GM23338 (cell line): Measurements from ENCODE around the gene ERVK3-1. TPM values are rescaled to one million over a fixed set of nuclear protein-coding genes. Genes with fewer than 3 reads are reported as not detected.

ENCODE experiments used
- ATAC-seq: fragments of 200-7000 bp; cut with Tn5 transposase; 3 replicates; pipeline ENCODE4 v1.9.1; 2020
- DNase-seq: peaks from one replicate; pipeline ENCODE4 v3.0.0-alpha.2; 2015; ENCODE audit warnings: low spot score
- H2AFZ ChIP-seq: fragments of 200-600 bp; sonication (generic); 2 replicates; pipeline ENCODE4 v1.8.0; 2016; ENCODE audit warnings: antibody characterized with exemption, mild to moderate bottlenecking, moderate library complexity
- H3F3A ChIP-seq: fragments of 200-600 bp; sonication (generic); replicated peaks from 2 replicates; pipeline ENCODE4 v1.8.0; 2017; ENCODE audit warnings: antibody characterized with exemption, mixed run types, low read depth
- H3K27ac ChIP-seq: fragments of 200-600 bp; sonication (generic); 2 replicates; pipeline ENCODE4 v1.6.1; 2016; ENCODE audit warnings: low read depth
- H3K27me3 ChIP-seq: fragments of 200-600 bp; sonication (generic); 2 replicates; pipeline ENCODE4 v1.8.0; 2016; ENCODE audit warnings: mild to moderate bottlenecking, mixed run types, moderate library complexity; ENCODE audit not compliant: insufficient read depth
- H3K36me3 ChIP-seq: fragments of 200-600 bp; sonication (generic); 2 replicates; pipeline ENCODE4 v1.8.0; 2016; ENCODE audit warnings: mild to moderate bottlenecking; ENCODE audit not compliant: insufficient read depth
- H3K4me1 ChIP-seq: fragments of 200-600 bp; sonication (generic); 2 replicates; pipeline ENCODE4 v1.8.0; 2016; ENCODE audit warnings: mild to moderate bottlenecking, moderate library complexity; ENCODE audit not compliant: insufficient read depth
- H3K4me2 ChIP-seq: fragments of 200-600 bp; sonication (generic); 2 replicates; pipeline ENCODE4 v1.7.1; 2017; ENCODE audit warnings: mixed run types
- H3K4me3 ChIP-seq: fragments of 200-600 bp; sonication (generic); 2 replicates; pipeline ENCODE4 v1.6.1; 2016; ENCODE audit warnings: mixed run types
- H3K79me2 ChIP-seq: fragments of 200-600 bp; sonication (generic); replicated peaks from 2 replicates; pipeline ENCODE4 v1.8.0; 2017; ENCODE audit warnings: mild to moderate bottlenecking; ENCODE audit not compliant: insufficient read depth
- H3K9me2 ChIP-seq: fragments of 200-600 bp; sonication (generic); 2 replicates; pipeline ENCODE4 v1.8.0; 2017; ENCODE audit not compliant: insufficient read depth
- H4K20me1 ChIP-seq: fragments of 200-600 bp; sonication (generic); replicated peaks from 2 replicates; pipeline ENCODE4 v1.8.0; 2017; ENCODE audit warnings: mild to moderate bottlenecking; ENCODE audit not compliant: insufficient read depth
- H3K27ac Mint-ChIP-seq: 2 replicates; pipeline ENCODE4 v1.8.0; 2020; ENCODE audit warnings: inconsistent platforms, mild to moderate bottlenecking, moderate library complexity, mixed read lengths
- H3K27me3 Mint-ChIP-seq: 3 replicates; pipeline ENCODE4 v1.8.0; 2022; ENCODE audit warnings: low read depth, mild to moderate bottlenecking, moderate library complexity, mixed read lengths, inconsistent platforms; ENCODE audit not compliant: insufficient read depth, poor library complexity
- H3K36me3 Mint-ChIP-seq: 3 replicates; pipeline ENCODE4 v1.8.0; 2021; ENCODE audit warnings: low read depth, mild to moderate bottlenecking, inconsistent platforms, moderate library complexity, mixed read lengths
- H3K4me1 Mint-ChIP-seq: 3 replicates; pipeline ENCODE4 v1.8.0; 2020; ENCODE audit warnings: mild to moderate bottlenecking, inconsistent platforms, mixed read lengths
- H3K4me3 Mint-ChIP-seq: 3 replicates; pipeline ENCODE4 v1.8.0; 2021; ENCODE audit warnings: moderate library complexity, mild to moderate bottlenecking, inconsistent platforms, mixed read lengths
- H3K9me3 Mint-ChIP-seq: 3 replicates; pipeline ENCODE4 v1.8.0; 2020; ENCODE audit warnings: moderate library complexity, mild to moderate bottlenecking, inconsistent platforms, mixed read lengths
- ETS1 ChIP-seq: IDR thresholded peaks from 2 replicates; pipeline ENCODE4 v1.6.1; 2016; ENCODE audit warnings: antibody characterized with exemption
- JUNB ChIP-seq: IDR thresholded peaks from one replicate; pipeline ENCODE4 v1.6.1; 2016; ENCODE audit warnings: antibody characterized with exemption; ENCODE audit not compliant: unreplicated experiment
- NANOG ChIP-seq: IDR thresholded peaks from 2 replicates; pipeline ENCODE4 v1.6.1; 2016; ENCODE audit warnings: antibody characterized with exemption, borderline replicate concordance
- POLR2AphosphoS5 ChIP-seq: IDR thresholded peaks from 2 replicates; pipeline ENCODE4 v1.6.1; 2016; ENCODE audit warnings: antibody characterized with exemption, low read depth
- STAT1 ChIP-seq: IDR thresholded peaks from one replicate; pipeline ENCODE4 v1.6.1; 2016; ENCODE audit warnings: antibody characterized with exemption; ENCODE audit not compliant: unreplicated experiment
- polyA plus RNA-seq: library from polyadenylated mRNA; unstranded; fragments of >200 nt; fragmentation: Nextera tagmentation; extraction: Ambion mirVana; gene quantifications from 2 replicates; pipeline ENCODE4 v1.2.1, GENCODE V29; 2016
- total RNA-seq: library from RNA; depleted of rRNA; stranded (reverse); fragments of >200 nt; shearing (Covaris generic); gene quantifications from 2 replicates; pipeline ENCODE4 v1.2.3, GENCODE V29; 2014
- TF ChIP-seq, protein P1 (sequence below): fragments of 250-450 bp; sonication (Bioruptor Pico); IDR thresholded peaks from 2 replicates; pipeline ENCODE4 v1.5.0; 2020; ENCODE audit warnings: mild to moderate bottlenecking, moderate library complexity
- TF ChIP-seq, protein P2 (sequence below): IDR thresholded peaks from one replicate; pipeline ENCODE4 v1.6.1; 2018; ENCODE audit warnings: antibody characterized with exemption; ENCODE audit not compliant: unreplicated experiment

Gene ERVK3-1
- total and polyA plus RNA-seq, 2 experiments from 2014 or later, result 34.4 to 66.2 TPM

- no peaks in the 10 kb centered on the region; the same call in 1 of the 2 replicates for H3K4me1 ChIP-seq
- peaks cover 10% of the 10 kb centered on the region for H3F3A ChIP-seq
- TF ChIP-seq POLR2AphosphoS5 (no peak), NANOG (no peak), STAT1 (no peak)
- TF ChIP-seq, protein P1, sequence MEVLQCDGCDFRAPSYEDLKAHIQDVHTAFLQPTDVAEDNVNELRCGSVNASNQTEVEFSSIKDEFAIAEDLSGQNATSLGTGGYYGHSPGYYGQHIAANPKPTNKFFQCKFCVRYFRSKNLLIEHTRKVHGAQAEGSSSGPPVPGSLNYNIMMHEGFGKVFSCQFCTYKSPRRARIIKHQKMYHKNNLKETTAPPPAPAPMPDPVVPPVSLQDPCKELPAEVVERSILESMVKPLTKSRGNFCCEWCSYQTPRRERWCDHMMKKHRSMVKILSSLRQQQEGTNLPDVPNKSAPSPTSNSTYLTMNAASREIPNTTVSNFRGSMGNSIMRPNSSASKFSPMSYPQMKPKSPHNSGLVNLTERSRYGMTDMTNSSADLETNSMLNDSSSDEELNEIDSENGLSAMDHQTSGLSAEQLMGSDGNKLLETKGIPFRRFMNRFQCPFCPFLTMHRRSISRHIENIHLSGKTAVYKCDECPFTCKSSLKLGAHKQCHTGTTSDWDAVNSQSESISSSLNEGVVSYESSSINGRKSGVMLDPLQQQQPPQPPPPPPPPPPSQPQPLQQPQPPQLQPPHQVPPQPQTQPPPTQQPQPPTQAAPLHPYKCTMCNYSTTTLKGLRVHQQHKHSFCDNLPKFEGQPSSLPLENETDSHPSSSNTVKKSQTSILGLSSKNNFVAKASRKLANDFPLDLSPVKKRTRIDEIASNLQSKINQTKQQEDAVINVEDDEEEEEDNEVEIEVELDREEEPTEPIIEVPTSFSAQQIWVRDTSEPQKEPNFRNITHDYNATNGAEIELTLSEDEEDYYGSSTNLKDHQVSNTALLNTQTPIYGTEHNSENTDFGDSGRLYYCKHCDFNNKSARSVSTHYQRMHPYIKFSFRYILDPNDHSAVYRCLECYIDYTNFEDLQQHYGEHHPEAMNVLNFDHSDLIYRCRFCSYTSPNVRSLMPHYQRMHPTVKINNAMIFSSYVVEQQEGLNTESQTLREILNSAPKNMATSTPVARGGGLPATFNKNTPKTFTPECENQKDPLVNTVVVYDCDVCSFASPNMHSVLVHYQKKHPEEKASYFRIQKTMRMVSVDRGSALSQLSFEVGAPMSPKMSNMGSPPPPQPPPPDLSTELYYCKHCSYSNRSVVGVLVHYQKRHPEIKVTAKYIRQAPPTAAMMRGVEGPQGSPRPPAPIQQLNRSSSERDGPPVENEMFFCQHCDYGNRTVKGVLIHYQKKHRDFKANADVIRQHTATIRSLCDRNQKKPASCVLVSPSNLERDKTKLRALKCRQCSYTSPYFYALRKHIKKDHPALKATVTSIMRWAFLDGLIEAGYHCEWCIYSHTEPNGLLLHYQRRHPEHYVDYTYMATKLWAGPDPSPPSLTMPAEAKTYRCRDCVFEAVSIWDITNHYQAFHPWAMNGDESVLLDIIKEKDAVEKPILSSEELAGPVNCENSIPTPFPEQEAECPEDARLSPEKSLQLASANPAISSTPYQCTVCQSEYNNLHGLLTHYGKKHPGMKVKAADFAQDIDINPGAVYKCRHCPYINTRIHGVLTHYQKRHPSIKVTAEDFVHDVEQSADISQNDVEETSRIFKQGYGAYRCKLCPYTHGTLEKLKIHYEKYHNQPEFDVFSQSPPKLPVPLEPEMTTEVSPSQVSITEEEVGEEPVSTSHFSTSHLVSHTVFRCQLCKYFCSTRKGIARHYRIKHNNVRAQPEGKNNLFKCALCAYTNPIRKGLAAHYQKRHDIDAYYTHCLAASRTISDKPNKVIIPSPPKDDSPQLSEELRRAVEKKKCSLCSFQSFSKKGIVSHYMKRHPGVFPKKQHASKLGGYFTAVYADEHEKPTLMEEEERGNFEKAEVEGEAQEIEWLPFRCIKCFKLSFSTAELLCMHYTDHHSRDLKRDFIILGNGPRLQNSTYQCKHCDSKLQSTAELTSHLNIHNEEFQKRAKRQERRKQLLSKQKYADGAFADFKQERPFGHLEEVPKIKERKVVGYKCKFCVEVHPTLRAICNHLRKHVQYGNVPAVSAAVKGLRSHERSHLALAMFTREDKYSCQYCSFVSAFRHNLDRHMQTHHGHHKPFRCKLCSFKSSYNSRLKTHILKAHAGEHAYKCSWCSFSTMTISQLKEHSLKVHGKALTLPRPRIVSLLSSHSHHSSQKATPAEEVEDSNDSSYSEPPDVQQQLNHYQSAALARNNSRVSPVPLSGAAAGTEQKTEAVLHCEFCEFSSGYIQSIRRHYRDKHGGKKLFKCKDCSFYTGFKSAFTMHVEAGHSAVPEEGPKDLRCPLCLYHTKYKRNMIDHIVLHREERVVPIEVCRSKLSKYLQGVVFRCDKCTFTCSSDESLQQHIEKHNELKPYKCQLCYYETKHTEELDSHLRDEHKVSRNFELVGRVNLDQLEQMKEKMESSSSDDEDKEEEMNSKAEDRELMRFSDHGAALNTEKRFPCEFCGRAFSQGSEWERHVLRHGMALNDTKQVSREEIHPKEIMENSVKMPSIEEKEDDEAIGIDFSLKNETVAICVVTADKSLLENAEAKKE (CRISPR knock-in tag), result no peak
- no peak overlapping the region for H3K4me3 Mint-ChIP-seq
- H4K20me1 ChIP-seq, result no peaks in the 10 kb centered on the region; the same call in 1 of the 2 replicates
- no peaks in the 10 kb centered on the region; the same call in 2 of the 3 replicates for H3K36me3 Mint-ChIP-seq
- no peak overlapping the region for H3K27ac Mint-ChIP-seq
- no peaks in the 10 kb centered on the region for H3K79me2 ChIP-seq
- ATAC-seq, result no peak
- no peak overlapping the region for H3K4me3 ChIP-seq
- peaks cover 12% of the 10 kb centered on the region for H3K27me3 Mint-ChIP-seq
- H3K4me1 Mint-ChIP-seq, result peaks cover 3% of the 10 kb centered on the region; the same call in 2 of the 3 replicates
- peaks cover 49% of the 10 kb centered on the region for H3K27me3 ChIP-seq
- no peaks in the 10 kb centered on the region for H3K36me3 ChIP-seq
- H3K4me2 ChIP-seq, result no peak overlapping the region
- H3K9me3 Mint-ChIP-seq, result no peaks in the 10 kb centered on the region
- H2AFZ ChIP-seq, result no peak overlapping the region
- no peaks in the 10 kb centered on the region for H3K9me2 ChIP-seq
- no peak for DNase-seq
- H3K27ac ChIP-seq, result no peak overlapping the region
Measured at GRCh38 chr19:58351558-58351878, 46.3 kb downstream of the ERVK3-1 start.

DNA sequence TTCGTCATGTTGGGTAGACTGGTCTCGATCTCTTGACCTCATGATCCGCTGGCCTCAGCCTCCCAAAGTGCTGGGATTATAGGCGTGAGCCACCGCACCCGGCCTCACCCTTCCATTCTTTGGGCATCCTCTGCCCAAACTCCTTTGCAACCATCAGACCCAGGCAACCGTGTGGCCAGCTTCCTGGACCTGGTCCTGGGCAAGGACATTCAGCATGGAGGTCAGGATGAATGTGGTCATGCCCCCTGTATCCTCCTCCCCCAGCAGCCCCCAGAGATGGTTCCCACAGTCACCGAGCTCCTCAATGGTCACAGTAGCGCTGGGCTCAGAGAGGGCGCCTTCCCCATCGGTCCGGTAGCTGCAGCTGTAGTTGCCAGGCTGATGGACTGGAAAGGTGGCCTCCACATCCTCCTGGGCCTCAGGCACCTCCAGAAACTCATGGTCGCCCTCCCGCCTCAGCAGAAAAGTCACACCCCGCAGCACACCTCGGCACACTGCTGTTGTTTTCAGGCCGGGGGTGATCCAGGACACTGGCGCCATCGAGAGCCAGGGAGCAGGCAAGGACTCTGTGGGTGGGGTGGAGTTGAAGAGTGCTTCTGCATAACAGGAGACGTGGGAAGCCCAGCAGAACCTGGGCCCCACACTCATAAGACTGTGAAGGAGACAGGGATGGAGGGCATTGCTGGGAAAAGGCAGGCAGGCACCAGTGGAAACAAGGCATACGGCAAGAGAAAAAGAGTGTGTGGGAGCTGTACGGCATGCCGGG lies 47.0 kb downstream of the ERVK3-1 start:
- no peaks in the 10 kb centered on the region for H3K79me2 ChIP-seq
- no peaks in the 10 kb centered on the region for H3K36me3 ChIP-seq
- no peak overlapping the region for H3K27ac ChIP-seq
- Mint-ChIP-seq H3K4me3 (no peak overlapping the region; the same call in 2 of the 3 replicates), H3K27ac (no peak overlapping the region), H3K4me1 (peaks cover 3% of the 10 kb centered on the region; the same call in 2 of the 3 replicates), H3K9me3 (no peaks in the 10 kb centered on the region), H3K36me3 (no peaks in the 10 kb centered on the region; the same call in 2 of the 3 replicates), H3K27me3 (peaks cover 9% of the 10 kb centered on the region)
- DNase-seq (no peak), ATAC-seq (no peak)
- H2AFZ ChIP-seq, result no peak overlapping the region
- no peak overlapping the region for H3K4me2 ChIP-seq
- no peaks in the 10 kb centered on the region; the same call in 1 of the 2 replicates for H3K4me1 ChIP-seq
- H3K27me3 ChIP-seq, result peaks cover 48% of the 10 kb centered on the region
- no peak overlapping the region for H3K4me3 ChIP-seq
- H3K9me2 ChIP-seq, result no peaks in the 10 kb centered on the region
- peaks cover 10% of the 10 kb centered on the region for H3F3A ChIP-seq
- no peaks in the 10 kb centered on the region; the same call in 1 of the 2 replicates for H4K20me1 ChIP-seq
- TF ChIP-seq POLR2AphosphoS5, result no peak
- TF ChIP-seq JUNB, result no peak
- TF ChIP-seq, protein P2, sequence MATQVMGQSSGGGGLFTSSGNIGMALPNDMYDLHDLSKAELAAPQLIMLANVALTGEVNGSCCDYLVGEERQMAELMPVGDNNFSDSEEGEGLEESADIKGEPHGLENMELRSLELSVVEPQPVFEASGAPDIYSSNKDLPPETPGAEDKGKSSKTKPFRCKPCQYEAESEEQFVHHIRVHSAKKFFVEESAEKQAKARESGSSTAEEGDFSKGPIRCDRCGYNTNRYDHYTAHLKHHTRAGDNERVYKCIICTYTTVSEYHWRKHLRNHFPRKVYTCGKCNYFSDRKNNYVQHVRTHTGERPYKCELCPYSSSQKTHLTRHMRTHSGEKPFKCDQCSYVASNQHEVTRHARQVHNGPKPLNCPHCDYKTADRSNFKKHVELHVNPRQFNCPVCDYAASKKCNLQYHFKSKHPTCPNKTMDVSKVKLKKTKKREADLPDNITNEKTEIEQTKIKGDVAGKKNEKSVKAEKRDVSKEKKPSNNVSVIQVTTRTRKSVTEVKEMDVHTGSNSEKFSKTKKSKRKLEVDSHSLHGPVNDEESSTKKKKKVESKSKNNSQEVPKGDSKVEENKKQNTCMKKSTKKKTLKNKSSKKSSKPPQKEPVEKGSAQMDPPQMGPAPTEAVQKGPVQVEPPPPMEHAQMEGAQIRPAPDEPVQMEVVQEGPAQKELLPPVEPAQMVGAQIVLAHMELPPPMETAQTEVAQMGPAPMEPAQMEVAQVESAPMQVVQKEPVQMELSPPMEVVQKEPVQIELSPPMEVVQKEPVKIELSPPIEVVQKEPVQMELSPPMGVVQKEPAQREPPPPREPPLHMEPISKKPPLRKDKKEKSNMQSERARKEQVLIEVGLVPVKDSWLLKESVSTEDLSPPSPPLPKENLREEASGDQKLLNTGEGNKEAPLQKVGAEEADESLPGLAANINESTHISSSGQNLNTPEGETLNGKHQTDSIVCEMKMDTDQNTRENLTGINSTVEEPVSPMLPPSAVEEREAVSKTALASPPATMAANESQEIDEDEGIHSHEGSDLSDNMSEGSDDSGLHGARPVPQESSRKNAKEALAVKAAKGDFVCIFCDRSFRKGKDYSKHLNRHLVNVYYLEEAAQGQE, result no peak
- no peak for TF ChIP-seq ETS1
- TF ChIP-seq NANOG, result no peak
- TF ChIP-seq STAT1, result no peak
